KMS-11 (cell line): ENCODE data around the gene POU4F3.

Source experiments
- H2AFZ ChIP-seq: fragments of 200-600 bp; sonication (generic); 2 replicates; pipeline ENCODE4 v1.6.1; 2016; ENCODE audit warnings: antibody characterized with exemption, mixed run types, low read depth
- H3K27ac ChIP-seq: fragments of 200-600 bp; sonication (generic); 2 replicates; pipeline ENCODE4 v1.6.1; 2016; ENCODE audit warnings: mild to moderate bottlenecking, mixed run types
- H3K27me3 ChIP-seq: fragments of 200-600 bp; sonication (generic); 2 replicates; pipeline ENCODE4 v1.6.1; 2017; ENCODE audit warnings: mild to moderate bottlenecking, low read depth, mixed run types, moderate library complexity; ENCODE audit not compliant: insufficient read depth
- H3K36me3 ChIP-seq: fragments of 200-600 bp; sonication (generic); 2 replicates; pipeline ENCODE4 v1.6.1; 2017; ENCODE audit warnings: mild to moderate bottlenecking, mixed run types; ENCODE audit not compliant: insufficient read depth
- H3K4me1 ChIP-seq: fragments of 200-600 bp; sonication (generic); 2 replicates; pipeline ENCODE4 v1.6.1; 2016; ENCODE audit warnings: mild to moderate bottlenecking, low read depth, mixed run types; ENCODE audit not compliant: poor library complexity, severe bottlenecking
- H3K4me2 ChIP-seq: fragments of 200-600 bp; sonication (generic); 2 replicates; pipeline ENCODE4 v1.7.0; 2016; ENCODE audit warnings: mild to moderate bottlenecking, mixed run types
- H3K4me3 ChIP-seq: fragments of 200-600 bp; sonication (generic); IDR thresholded peaks from 2 replicates; pipeline ENCODE4 v1.6.1; 2017; ENCODE audit warnings: low read depth, low read length, mixed read lengths; ENCODE audit not compliant: insufficient read depth
- H3K79me2 ChIP-seq: fragments of 200-600 bp; sonication (generic); 2 replicates; pipeline ENCODE4 v1.6.1; 2016; ENCODE audit warnings: low read depth, mixed run types; ENCODE audit not compliant: insufficient read depth
- H3K9ac ChIP-seq: fragments of 200-600 bp; sonication (generic); 2 replicates; pipeline ENCODE4 v1.6.1; 2016; ENCODE audit warnings: mild to moderate bottlenecking, mixed run types
- H4K20me1 ChIP-seq: fragments of 200-600 bp; sonication (generic); 2 replicates; pipeline ENCODE4 v1.6.1; 2016; ENCODE audit warnings: mild to moderate bottlenecking, mixed run types; ENCODE audit not compliant: insufficient read depth
- CTCF ChIP-seq: fragments of 200-600 bp; sonication (generic); conservative IDR thresholded peaks from 2 replicates; pipeline ENCODE4 v1.6.1; 2017; ENCODE audit warnings: low read depth, mild to moderate bottlenecking, antibody characterized with exemption, low read length, moderate library complexity, mixed read lengths

Gene POU4F3

GRCh38 chr5:146366904-146367303 is 28.3 kb downstream of the POU4F3 start:
- Histone ChIP-seq H3K79me2 (no peaks in the 10 kb centered on the region), H3K9ac (no peak overlapping the region), H3K4me3 (no peak overlapping the region), H3K4me1 (no peaks in the 10 kb centered on the region), H3K27ac (no peak overlapping the region), H4K20me1 (no peaks in the 10 kb centered on the region), H3K36me3 (no peaks in the 10 kb centered on the region), H3K4me2 (no peak overlapping the region), H2AFZ (no peak overlapping the region), H3K27me3 (no peaks in the 10 kb centered on the region)
- TF ChIP-seq CTCF, result no peak

GRCh38 chr5:146368137-146368536 is 29.5 kb downstream of the POU4F3 start:
- Histone ChIP-seq H4K20me1 (no peaks in the 10 kb centered on the region), H3K4me1 (no peaks in the 10 kb centered on the region), H3K79me2 (no peaks in the 10 kb centered on the region), H3K9ac (no peak overlapping the region), H3K4me2 (no peak overlapping the region), H3K27me3 (no peaks in the 10 kb centered on the region), H3K27ac (no peak overlapping the region), H2AFZ (no peak overlapping the region), H3K4me3 (no peak overlapping the region), H3K36me3 (no peaks in the 10 kb centered on the region)
- TF ChIP-seq CTCF, result no peak

- Histone ChIP-seq H3K27me3 (no peaks in the 10 kb centered on the region), H3K27ac (no peak overlapping the region), H3K4me3 (no peak overlapping the region), H2AFZ (no peak overlapping the region), H3K36me3 (no peaks in the 10 kb centered on the region), H3K9ac (no peak overlapping the region), H3K4me1 (no peaks in the 10 kb centered on the region), H3K79me2 (no peaks in the 10 kb centered on the region), H3K4me2 (no peak overlapping the region), H4K20me1 (no peaks in the 10 kb centered on the region)
- no peak for TF ChIP-seq CTCF
Measured at GRCh38 chr5:146369691-146370090, 31.1 kb downstream of the POU4F3 start.

- Histone ChIP-seq H3K79me2 (no peaks in the 10 kb centered on the region), H3K36me3 (no peaks in the 10 kb centered on the region), H2AFZ (no peak overlapping the region), H3K27ac (no peak overlapping the region), H3K4me3 (no peak overlapping the region), H3K4me2 (no peak overlapping the region), H3K4me1 (no peaks in the 10 kb centered on the region), H3K9ac (no peak overlapping the region), H3K27me3 (no peaks in the 10 kb centered on the region), H4K20me1 (no peaks in the 10 kb centered on the region)
- TF ChIP-seq CTCF, result no peak
Measured at GRCh38 chr5:146376821-146377220, 38.2 kb downstream of the POU4F3 start.

GRCh38 chr5:146378986-146379385 is 40.3 kb downstream of the POU4F3 start:
- Histone ChIP-seq H3K79me2 (no peaks in the 10 kb centered on the region), H3K4me3 (no peak overlapping the region), H3K36me3 (no peaks in the 10 kb centered on the region), H3K4me2 (no peak overlapping the region), H4K20me1 (no peaks in the 10 kb centered on the region), H2AFZ (no peak overlapping the region), H3K27me3 (no peaks in the 10 kb centered on the region), H3K4me1 (no peaks in the 10 kb centered on the region), H3K9ac (no peak overlapping the region), H3K27ac (no peak overlapping the region)
- no peak for TF ChIP-seq CTCF
